ENCODE measurements around the gene E2F7.

E2F7 gene

GRCh38 chr12:77010691-77011548 is 54.4 kb downstream of the E2F7 start:
- TF ChIP-seq RAD21 (IDR thresholded peaks at IDR 0.05; ENCODE audit: low read depth) (peak; percentile 87), USF1 (IDR thresholded peaks at IDR 0.05) (peak; percentile 46; the same call in 1 of the 2 replicates), TEAD4 (IDR thresholded peaks at IDR 0.05) (no peak)

DNA sequence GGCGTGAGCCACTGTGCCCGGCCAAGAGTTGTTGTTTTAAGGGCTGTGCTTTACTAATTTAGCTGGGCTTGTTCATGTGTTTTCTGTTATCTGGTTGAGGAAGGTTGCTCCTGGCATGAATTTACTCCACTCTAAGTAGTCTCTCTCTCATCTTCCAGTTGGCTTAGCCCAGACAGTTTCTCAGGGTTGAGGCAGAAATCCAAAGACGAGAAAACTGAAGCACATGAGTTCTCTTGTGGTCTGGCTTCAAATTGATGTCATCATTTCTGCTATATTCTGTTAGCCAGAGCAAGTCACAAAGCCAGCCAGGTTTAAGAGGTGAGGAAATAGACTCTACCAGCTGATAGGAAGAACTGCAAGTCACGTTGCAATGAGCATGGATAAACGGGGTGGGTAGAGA is 57.9 kb downstream of the E2F7 start:
- TF ChIP-seq YY1 (IDR thresholded peaks at IDR 0.05; ENCODE audit: low read depth) (no peak), USF1 (IDR thresholded peaks at IDR 0.05) (no peak), REST (IDR thresholded peaks at IDR 0.05; ENCODE audit: low read depth) (no peak), CREB1 (IDR thresholded peaks at IDR 0.05; ENCODE audit: low read depth) (no peak), CEBPB (IDR thresholded peaks at IDR 0.05) (no peak), TCF12 (IDR thresholded peaks at IDR 0.05; ENCODE audit: low read depth) (no peak), RAD21 (IDR thresholded peaks at IDR 0.05; ENCODE audit: low read depth) (no peak), FOXM1 (IDR thresholded peaks at IDR 0.05; ENCODE audit: borderline replicate concordance, low read depth) (no peak), NFIC (IDR thresholded peaks at IDR 0.05) (no peak), MAX (IDR thresholded peaks at IDR 0.05) (no peak), EP300 (IDR thresholded peaks at IDR 0.05; ENCODE audit: borderline replicate concordance) (no peak), ZBTB7A (IDR thresholded peaks at IDR 0.05; ENCODE audit: low read depth) (no peak), EGR1 (IDR thresholded peaks at IDR 0.05) (no peak)

- TF ChIP-seq YY1 (IDR thresholded peaks at IDR 0.05; ENCODE audit: low read depth) (no peak), ZBTB7A (IDR thresholded peaks at IDR 0.05; ENCODE audit: low read depth) (no peak), REST (IDR thresholded peaks at IDR 0.05; ENCODE audit: low read depth) (no peak), RAD21 (IDR thresholded peaks at IDR 0.05; ENCODE audit: low read depth) (no peak), EGR1 (IDR thresholded peaks at IDR 0.05) (no peak), TAF1 (IDR thresholded peaks at IDR 0.05; ENCODE audit: low read depth) (no peak), CREB1 (IDR thresholded peaks at IDR 0.05; ENCODE audit: low read depth) (no peak), NFIC (IDR thresholded peaks at IDR 0.05) (no peak), TEAD4 (IDR thresholded peaks at IDR 0.05) (no peak), EP300 (IDR thresholded peaks at IDR 0.05; ENCODE audit: borderline replicate concordance) (no peak), MAX (IDR thresholded peaks at IDR 0.05) (no peak)
Measured at GRCh38 chr12:77005611-77006098, 59.7 kb downstream of the E2F7 start.

- TF ChIP-seq TCF12 (IDR thresholded peaks at IDR 0.05; ENCODE audit: low read depth) (no peak), EP300 (IDR thresholded peaks at IDR 0.05; ENCODE audit: borderline replicate concordance) (no peak), TAF1 (IDR thresholded peaks at IDR 0.05; ENCODE audit: low read depth) (no peak)
Measured at GRCh38 chr12:77003914-77004313, 61.5 kb downstream of the E2F7 start.

DNA sequence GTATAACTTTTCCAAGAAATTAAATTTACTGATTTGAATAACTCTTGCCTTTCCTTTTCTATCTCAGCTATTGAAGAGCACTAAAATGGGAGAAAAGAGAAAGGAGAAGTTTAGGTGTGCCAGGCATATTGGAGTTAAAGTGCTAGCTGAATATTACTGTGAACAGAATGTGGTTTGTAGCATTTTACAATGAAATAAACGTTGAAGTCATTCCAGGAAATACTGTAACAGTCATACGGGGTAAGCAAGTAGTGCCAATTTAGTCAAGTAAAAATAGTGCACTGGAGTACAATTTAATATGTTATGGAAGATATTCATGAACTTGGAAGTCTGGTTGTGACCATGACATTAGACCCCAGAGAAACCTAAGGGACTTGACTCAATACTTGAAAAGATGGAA is 62.1 kb downstream of the E2F7 start:
- TF ChIP-seq ZBTB7A (IDR thresholded peaks at IDR 0.05; ENCODE audit: low read depth) (no peak), EGR1 (IDR thresholded peaks at IDR 0.05) (no peak), MAX (IDR thresholded peaks at IDR 0.05) (no peak), NFIC (IDR thresholded peaks at IDR 0.05) (no peak), CEBPB (IDR thresholded peaks at IDR 0.05) (no peak), TAF1 (IDR thresholded peaks at IDR 0.05; ENCODE audit: low read depth) (no peak), FOXM1 (IDR thresholded peaks at IDR 0.05; ENCODE audit: borderline replicate concordance, low read depth) (no peak), YY1 (IDR thresholded peaks at IDR 0.05; ENCODE audit: low read depth) (no peak), USF1 (IDR thresholded peaks at IDR 0.05) (no peak), EP300 (IDR thresholded peaks at IDR 0.05; ENCODE audit: borderline replicate concordance) (no peak), TCF12 (IDR thresholded peaks at IDR 0.05; ENCODE audit: low read depth) (no peak)

Data from Ishikawa (cell line).